ENCODE results near the gene ZC3H11A.
A peak's percentile ranks its signal among the peaks of the same experiment; 100 is the strongest.

ZC3H11A gene

DNA sequence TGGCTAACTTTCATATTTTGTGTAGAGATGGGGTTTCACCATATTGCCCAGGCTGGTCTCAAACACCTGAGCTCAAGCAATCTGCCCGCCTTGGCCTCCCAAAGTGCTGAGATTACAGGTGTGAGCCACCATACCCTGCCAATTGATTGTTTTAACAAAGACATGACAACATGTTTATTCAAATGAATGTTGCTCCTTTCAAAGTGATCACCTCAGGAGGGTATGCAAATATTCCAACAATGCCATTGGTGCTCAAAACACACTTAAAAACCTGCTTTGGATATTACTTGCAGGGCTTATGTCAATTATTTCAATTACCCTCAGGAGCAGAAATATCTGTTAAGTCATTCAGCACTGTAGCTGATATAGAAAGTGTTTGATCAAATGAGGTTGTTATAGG lies 22.6 kb upstream of the ZC3H11A start:
- TF ChIP-seq, protein P1, sequence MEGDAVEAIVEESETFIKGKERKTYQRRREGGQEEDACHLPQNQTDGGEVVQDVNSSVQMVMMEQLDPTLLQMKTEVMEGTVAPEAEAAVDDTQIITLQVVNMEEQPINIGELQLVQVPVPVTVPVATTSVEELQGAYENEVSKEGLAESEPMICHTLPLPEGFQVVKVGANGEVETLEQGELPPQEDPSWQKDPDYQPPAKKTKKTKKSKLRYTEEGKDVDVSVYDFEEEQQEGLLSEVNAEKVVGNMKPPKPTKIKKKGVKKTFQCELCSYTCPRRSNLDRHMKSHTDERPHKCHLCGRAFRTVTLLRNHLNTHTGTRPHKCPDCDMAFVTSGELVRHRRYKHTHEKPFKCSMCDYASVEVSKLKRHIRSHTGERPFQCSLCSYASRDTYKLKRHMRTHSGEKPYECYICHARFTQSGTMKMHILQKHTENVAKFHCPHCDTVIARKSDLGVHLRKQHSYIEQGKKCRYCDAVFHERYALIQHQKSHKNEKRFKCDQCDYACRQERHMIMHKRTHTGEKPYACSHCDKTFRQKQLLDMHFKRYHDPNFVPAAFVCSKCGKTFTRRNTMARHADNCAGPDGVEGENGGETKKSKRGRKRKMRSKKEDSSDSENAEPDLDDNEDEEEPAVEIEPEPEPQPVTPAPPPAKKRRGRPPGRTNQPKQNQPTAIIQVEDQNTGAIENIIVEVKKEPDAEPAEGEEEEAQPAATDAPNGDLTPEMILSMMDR (conservative IDR thresholded peaks at IDR 0.05; ENCODE audit: low read length), result no peak
- no peak overlapping the region for H3K4me3 ChIP-seq (ENCODE audit: low read length)
- DNase-seq (ENCODE audit: low read depth), result no peak

DNA sequence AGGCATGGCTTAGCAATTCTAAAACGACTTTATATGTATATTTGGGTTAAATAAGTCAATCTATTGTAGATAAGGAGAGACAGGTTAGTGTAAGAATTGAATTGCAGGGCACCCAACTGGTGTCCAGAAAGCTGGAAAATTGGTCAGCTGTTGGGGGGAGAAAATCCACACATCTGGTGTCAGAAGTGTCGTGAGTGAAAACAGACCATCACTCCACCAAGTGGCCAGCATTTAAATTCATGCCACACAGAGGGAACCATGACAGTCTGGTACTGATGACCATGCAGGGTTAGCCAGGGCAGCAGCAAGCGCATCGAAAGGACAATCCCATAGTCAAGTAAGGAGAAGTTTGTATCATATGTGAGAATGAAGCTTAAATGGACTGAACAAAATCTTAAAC lies 18.8 kb upstream of the ZC3H11A start:
- TF ChIP-seq, protein P1 (conservative IDR thresholded peaks at IDR 0.05; ENCODE audit: low read length), result peak; percentile 30
- no peak for DNase-seq (ENCODE audit: low read depth)
- H3K4me3 ChIP-seq (ENCODE audit: low read length), result no peak overlapping the region

DNA sequence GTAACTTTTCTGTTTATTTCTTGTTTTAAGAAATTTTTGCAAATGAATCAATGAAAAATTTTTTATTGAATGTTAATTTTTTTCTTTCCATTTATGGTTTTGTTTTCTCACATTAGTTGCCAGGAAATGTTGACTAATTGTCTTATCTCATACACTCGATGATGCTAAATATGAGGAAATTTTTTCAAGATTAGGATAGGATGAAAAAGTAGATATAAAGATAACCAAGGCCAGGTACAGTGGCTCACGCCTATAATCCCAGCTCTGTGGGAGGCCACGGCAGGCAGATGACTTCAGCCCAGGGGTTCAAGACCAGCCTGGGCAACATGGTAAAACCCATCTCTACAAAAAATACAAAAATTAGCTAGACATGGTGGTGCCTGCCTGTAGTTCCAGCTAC lies 17.8 kb upstream of the ZC3H11A start:
- DNase-seq (ENCODE audit: low read depth), result no peak
- no peak overlapping the region for H3K4me3 ChIP-seq (ENCODE audit: low read length)
- TF ChIP-seq, protein P1 (conservative IDR thresholded peaks at IDR 0.05; ENCODE audit: low read length), result no peak

DNA sequence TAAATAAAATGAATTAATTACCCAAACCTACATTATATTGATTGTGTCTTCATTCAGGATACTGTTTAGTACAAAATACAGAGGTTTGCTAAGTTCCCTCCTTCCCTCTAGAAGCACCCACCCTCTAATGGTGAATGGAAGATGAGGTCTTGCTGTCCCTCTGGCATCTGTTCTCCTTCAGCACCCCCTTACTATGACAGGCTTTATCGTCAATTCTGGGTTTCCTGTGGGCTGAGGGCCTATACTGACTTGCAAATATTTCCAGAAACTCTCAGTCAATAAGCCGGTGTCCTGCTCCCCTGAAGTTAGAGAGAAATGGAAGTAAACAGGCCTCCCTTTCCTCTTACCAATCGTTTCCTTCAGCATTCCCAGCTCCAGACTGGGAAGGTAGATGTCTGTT lies 17.3 kb upstream of the ZC3H11A start:
- H3K4me3 ChIP-seq (ENCODE audit: low read length), result no peak overlapping the region
- TF ChIP-seq, protein P1 (conservative IDR thresholded peaks at IDR 0.05; ENCODE audit: low read length), result no peak

DNA sequence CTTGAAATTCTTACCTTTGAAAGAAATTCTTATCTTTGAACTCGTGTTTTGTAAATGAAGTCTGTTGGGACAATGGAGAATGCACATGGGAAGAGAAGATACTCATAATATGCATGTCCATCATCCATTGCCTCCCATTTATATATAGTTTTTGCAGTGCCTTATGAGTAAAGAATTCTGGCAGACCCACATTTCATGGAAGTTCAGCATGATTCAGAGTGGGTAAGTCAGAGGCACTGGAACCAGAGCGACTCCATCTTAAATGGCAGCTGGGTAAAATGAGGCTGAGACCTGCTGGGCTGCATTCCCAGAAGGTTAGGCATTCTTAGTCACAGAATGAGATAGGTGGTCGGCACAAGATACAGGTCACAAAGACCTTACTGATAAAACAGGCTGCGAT lies 16.6 kb upstream of the ZC3H11A start:
- DNase-seq (ENCODE audit: low read depth), result no peak

More for the DNA sequence above, 17.3 kb upstream of the ZC3H11A start:
- no peak for DNase-seq (ENCODE audit: low read depth)

DNA sequence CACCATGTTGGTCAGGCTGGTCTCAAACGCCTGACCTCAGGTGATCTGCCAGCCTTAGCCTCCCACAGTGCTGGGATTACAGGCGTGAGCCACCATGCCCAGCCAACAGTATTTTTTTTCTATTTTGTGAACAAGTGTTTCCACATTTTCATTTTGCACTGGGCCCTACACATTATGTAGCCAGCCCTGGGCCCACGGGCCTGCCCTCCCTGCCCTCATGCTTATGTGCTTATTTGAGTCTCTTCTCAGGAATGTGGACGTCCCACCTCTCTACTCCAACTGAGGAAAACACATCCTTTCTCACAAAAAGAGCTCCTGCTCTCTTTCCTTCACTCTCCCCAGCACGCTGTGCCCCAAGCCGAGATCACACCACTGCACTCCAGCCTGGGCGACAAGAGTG lies 13.5 kb upstream of the ZC3H11A start:
- no peak overlapping the region for H3K4me3 ChIP-seq (ENCODE audit: low read length)
- TF ChIP-seq, protein P1 (conservative IDR thresholded peaks at IDR 0.05; ENCODE audit: low read length), result no peak
- DNase-seq (ENCODE audit: low read depth), result no peak

More for the DNA sequence above, 16.6 kb upstream of the ZC3H11A start:
- no peak overlapping the region for H3K4me3 ChIP-seq (ENCODE audit: low read length)
- TF ChIP-seq, protein P1 (conservative IDR thresholded peaks at IDR 0.05; ENCODE audit: low read length), result no peak

DNA sequence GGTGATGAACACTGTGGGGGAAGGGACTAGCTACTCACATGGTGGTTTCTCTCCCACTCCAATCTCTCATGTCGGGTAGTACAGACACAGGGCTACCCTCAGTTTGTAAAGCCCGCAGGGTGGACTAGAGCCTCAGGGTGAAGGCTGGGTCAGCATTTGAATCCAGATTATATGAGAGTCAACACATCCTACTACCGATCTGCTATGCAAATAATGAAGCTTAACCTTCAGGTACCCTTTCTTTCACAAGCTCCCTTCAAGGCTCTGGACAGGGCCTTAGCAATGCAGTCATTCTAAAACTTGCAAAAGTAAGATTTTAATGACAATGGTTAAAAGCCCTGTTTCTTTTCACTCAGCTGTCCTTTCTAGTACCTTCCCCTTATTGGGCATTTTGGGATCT lies 5.5 kb upstream of the ZC3H11A start:
- TF ChIP-seq, protein P1 (conservative IDR thresholded peaks at IDR 0.05; ENCODE audit: low read length), result no peak
- DNase-seq (ENCODE audit: low read depth), result no peak
- H3K4me3 ChIP-seq (ENCODE audit: low read length), result no peak overlapping the region

All from AG10803 (cell line).